GM12878 (cell line): ENCODE measurements around the gene MTA3. TPM values are rescaled to one million over a fixed set of nuclear protein-coding genes. Genes with fewer than 3 reads are reported as not detected.

Source experiments
- CTCF ChIP-seq, 3 experiments: IDR thresholded peaks in 2 of 3; conservative IDR thresholded peaks in 1 of 3; 2 replicates each; pipeline ENCODE4 v1.5.1; 2011; ENCODE audit warnings: low read depth in 3 of 3, low read length in 3 of 3, mild to moderate bottlenecking in 3 of 3, control low read depth in 2 of 3, moderate library complexity in 2 of 3, inconsistent platforms in 1 of 3, mixed read lengths in 1 of 3; ENCODE audit not compliant: control insufficient read depth in 2 of 3, insufficient read depth in 1 of 3; ENCODE audit errors: extremely low read depth in 1 of 3
- GATAD2B ChIP-seq: fragments of 450-650 bp; conservative IDR thresholded peaks from 2 replicates; pipeline ENCODE4 v1.6.1; 2017; ENCODE audit warnings: low read depth, mild to moderate bottlenecking, moderate library complexity
- IKZF2 ChIP-seq, 2 experiments: fragments of 450-650 bp; IDR thresholded peaks; 2 replicates each; pipeline ENCODE4 v1.6.1; 2017; ENCODE audit warnings: mild to moderate bottlenecking in 2 of 2, moderate library complexity in 2 of 2
- MLLT1 ChIP-seq: fragments of 450-650 bp; IDR thresholded peaks from 2 replicates; pipeline ENCODE4 v1.6.1; 2016; ENCODE audit warnings: mild to moderate bottlenecking
- RAD21 ChIP-seq: IDR thresholded peaks from 2 replicates; pipeline ENCODE4 v1.6.1; 2011; ENCODE audit warnings: mild to moderate bottlenecking, low read depth, low read length, moderate library complexity; ENCODE audit not compliant: insufficient read depth
- RUNX3 ChIP-seq: IDR thresholded peaks from 2 replicates; pipeline ENCODE4 v1.6.1; 2012; ENCODE audit warnings: low read length, inconsistent platforms
- SREBF2 ChIP-seq: IDR thresholded peaks from 2 replicates; pipeline ENCODE4 v1.6.1; 2012; ENCODE audit warnings: mild to moderate bottlenecking, low read length
- polyA plus RNA-seq, 11 experiments: library from polyadenylated mRNA; depleted of rRNA in 4 of 11; unstranded in 6 of 11; stranded (reverse) in 5 of 11; fragments of >200 nt; fragmentation: Nextera tagmentation in 4 of 11; fragmentation: Illumina TruSeq in 1 of 11; extraction: Ambion mirVana in 4 of 11; extraction: Trizol in 1 of 11; gene quantifications; 1 replicate in 1 of 11; 2 replicates in 10 of 11; pipeline versions ENCODE4 v1.2.1 to v1.2.3, GENCODE V29; 2011 to 2016; ENCODE audit warnings: inconsistent platforms in 2 of 11, missing spikeins in 2 of 11, low read depth in 1 of 11
- total RNA-seq, 4 experiments: library from RNA; depleted of rRNA in 3 of 4; stranded (reverse); fragments of >200 nt in 3 of 4; fragmentation: Illumina TruSeq in 1 of 4; extraction: Trizol in 1 of 4; gene quantifications; 2 replicates each; pipeline versions ENCODE4 v1.2.1 to v1.2.3, GENCODE V29; 2013 to 2021
- TF ChIP-seq, protein P1 (sequence below): fragments of 450-650 bp; conservative IDR thresholded peaks from 2 replicates; pipeline ENCODE4 v1.6.1; 2017; ENCODE audit warnings: mild to moderate bottlenecking, moderate library complexity
- TF ChIP-seq, protein P2 (sequence below): fragments of 450-650 bp; IDR thresholded peaks from 2 replicates; pipeline ENCODE4 v1.6.1; 2017; ENCODE audit warnings: low read depth, mild to moderate bottlenecking, moderate library complexity

The MTA3 gene
- total and polyA plus RNA-seq, 10 of the 15 experiments (the other 5 are each of a cell fraction or from before 2014, with no cell fraction given), result 17.6 to 45.5 (median 26.5) TPM

DNA sequence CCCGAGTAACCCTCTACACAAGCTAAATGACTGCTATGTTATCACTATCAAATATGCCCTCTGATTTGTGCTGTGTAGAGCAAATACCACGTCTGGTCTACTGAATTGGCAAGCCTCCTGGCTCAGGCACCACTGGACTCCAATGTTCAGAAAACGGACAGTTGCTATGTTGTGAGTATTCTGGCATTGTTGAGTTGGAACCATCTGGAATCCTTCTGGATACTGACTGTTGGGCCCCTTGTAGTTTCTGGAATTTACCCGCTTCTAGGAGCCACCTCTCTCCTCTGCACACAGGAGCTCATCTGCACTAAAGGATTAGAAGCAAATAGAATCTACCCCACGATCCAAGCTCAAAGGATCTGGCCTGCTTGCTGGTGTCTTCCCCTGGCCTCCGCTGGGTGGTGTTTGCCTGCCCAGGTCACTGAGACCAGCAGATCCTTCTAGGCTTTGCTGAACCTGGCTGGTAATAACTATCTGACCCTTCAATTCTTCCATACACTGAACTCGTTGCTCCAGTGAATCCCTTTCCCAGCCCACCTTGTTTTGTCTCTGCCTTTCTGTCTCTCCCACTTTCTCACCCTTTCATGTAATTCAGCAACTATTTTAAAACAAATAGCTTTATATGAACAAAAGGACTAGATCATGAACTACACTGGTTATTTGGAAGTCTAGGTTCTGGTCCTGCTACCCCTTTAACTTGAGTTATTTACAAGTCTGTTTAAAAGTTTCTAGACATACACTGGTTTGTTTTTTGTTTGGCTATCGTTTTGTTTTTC lies 226.0 kb downstream of the MTA3 start (continued):
- TF ChIP-seq GATAD2B (0 out of 2 replicates have a peak, but pooled peaks have one; percentile 31), IKZF2 (IDR thresholded peaks at IDR 0.05) (peak; percentile 34 to 36; a peak in 2 of 4 replicates), RUNX3 (peak; percentile 35; the same call in 1 of the 2 replicates), SREBF2 (no peak), RAD21 (peak; percentile 50), MLLT1 (peak; percentile 71; the same call in 1 of the 2 replicates), CTCF (IDR thresholded peaks at IDR 0.05 in 2 of 3, conservative IDR thresholded peaks at IDR 0.05 in 1 of 3; ENCODE audit: control insufficient read depth in 2 of 3, extremely low read depth in 1 of 3, insufficient read depth in 1 of 3, low read depth in 3 of 3, low read length in 3 of 3) (peak; percentile 68 to 84 (median 72))
- TF ChIP-seq, protein P1, sequence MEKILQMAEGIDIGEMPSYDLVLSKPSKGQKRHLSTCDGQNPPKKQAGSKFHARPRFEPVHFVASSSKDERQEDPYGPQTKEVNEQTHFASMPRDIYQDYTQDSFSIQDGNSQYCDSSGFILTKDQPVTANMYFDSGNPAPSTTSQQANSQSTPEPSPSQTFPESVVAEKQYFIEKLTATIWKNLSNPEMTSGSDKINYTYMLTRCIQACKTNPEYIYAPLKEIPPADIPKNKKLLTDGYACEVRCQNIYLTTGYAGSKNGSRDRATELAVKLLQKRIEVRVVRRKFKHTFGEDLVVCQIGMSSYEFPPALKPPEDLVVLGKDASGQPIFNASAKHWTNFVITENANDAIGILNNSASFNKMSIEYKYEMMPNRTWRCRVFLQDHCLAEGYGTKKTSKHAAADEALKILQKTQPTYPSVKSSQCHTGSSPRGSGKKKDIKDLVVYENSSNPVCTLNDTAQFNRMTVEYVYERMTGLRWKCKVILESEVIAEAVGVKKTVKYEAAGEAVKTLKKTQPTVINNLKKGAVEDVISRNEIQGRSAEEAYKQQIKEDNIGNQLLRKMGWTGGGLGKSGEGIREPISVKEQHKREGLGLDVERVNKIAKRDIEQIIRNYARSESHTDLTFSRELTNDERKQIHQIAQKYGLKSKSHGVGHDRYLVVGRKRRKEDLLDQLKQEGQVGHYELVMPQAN, result 0 out of 2 replicates have a peak, but pooled peaks have one; percentile 28
- TF ChIP-seq, protein P2, sequence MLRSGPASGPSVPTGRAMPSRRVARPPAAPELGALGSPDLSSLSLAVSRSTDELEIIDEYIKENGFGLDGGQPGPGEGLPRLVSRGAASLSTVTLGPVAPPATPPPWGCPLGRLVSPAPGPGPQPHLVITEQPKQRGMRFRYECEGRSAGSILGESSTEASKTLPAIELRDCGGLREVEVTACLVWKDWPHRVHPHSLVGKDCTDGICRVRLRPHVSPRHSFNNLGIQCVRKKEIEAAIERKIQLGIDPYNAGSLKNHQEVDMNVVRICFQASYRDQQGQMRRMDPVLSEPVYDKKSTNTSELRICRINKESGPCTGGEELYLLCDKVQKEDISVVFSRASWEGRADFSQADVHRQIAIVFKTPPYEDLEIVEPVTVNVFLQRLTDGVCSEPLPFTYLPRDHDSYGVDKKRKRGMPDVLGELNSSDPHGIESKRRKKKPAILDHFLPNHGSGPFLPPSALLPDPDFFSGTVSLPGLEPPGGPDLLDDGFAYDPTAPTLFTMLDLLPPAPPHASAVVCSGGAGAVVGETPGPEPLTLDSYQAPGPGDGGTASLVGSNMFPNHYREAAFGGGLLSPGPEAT, result 0 out of 2 replicates have a peak, but pooled peaks have one; percentile 5
